ENCODE results near the gene ALOX12B. TPM values are rescaled to one million over a fixed set of nuclear protein-coding genes. Genes with fewer than 3 reads are reported as not detected.
"Not testable (repeated sequence)": the region's sequence is repeated elsewhere in the genome, so short reads cannot be mapped to it uniquely, and the experiment has no call there.

The ALOX12B gene
- total RNA-seq, 1 experiment from 2014 or later, result 0.51 TPM

DNA sequence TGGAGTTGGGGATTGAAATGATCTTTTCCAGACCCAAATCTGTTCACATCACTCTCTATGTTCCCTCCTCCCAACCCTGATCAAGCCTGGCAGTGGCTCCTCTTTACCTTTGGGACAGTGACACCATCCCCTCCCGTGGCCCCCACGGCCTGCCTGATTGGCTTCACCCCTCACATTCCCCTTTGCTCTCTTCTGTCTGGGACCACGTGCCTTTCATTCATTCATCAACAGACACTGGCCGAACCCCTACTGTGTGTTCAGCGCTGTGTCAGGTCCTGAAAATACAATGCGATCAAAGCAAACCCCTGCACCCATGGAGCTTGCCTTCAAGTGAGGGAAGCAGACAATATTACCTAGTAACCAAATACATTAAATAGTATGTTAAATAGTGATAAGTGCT lies 2.2 kb upstream of the ALOX12B start:
- no peak for DNase-seq (ENCODE audit: low read depth)

DNA sequence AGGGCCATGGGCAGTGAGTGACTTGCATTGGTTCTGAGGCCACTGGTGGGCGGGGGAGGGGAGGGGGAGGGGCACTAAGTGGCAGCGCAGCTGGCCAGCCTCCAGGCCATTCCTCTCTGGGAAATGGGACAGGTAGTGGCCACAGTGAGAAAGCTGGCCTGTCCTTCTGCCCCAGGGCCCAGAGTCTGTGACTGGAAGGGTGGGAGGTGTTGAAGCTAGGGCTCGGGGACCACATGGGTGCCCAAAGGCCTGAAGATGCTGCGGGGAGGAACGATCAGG lies 375 bp upstream of the ALOX12B start:
- DNase-seq (ENCODE audit: low read depth), result no peak

DNA sequence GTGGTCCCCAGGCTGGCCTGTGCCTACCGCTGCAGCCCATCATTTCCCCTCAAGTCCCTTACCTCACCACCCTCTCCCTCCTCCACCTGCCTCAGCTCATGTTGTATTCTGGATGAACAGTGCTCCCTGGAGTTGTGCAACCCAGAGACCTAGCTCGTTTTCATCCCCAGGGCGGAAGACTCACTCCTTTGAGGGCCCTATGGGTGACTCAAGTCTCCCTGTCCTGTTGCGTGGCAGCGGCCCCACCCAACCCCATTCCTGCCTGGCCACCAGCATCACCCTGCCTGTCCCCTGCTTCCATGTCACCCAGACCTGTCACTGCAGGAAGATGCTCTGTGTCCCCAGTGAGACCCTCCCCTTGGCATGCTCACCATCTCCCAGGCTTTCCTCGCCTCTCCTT lies 3.3 kb downstream of the ALOX12B start:
- DNase-seq (ENCODE audit: low read depth), result no peak

DNA sequence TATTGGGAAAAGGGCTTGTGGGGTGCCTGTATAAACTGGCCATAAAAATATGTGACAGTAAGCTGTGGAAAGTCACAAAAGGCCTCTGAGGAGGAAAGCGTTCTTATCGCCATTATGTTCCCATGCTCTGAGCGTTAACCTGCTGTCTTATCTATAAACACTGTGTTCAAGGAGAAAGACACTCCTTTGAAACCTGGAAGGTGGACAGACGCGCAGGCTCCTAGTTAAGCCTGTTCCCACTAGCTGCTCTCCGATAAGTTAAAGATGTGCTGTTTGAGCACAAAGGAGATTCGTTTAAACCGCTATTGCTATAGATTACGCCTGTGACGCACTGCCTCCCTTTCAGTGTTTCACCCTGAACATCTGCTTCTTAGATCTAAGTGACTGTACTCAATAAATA lies 5.2 kb downstream of the ALOX12B start:
- DNase-seq (ENCODE audit: low read depth), result no peak

DNA sequence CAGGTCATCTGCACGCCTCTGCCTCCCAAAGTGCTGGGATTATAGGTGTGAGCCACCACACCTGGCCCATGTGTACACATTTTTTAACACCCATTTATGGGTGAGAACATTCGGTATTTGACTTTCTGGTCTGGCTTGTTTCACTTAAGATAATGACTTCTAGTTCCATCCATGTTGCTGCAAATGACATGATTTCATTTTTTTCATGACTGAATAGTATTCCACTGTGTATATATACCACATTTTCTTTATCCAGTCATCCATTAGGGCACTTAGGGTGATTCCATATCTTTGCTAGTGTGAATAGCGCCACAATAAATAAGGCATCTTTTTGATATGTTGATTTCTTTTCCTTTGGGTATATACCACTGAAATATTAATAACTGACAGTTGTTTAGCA lies 5.6 kb downstream of the ALOX12B start:
- DNase-seq (ENCODE audit: low read depth), result no peak

DNA sequence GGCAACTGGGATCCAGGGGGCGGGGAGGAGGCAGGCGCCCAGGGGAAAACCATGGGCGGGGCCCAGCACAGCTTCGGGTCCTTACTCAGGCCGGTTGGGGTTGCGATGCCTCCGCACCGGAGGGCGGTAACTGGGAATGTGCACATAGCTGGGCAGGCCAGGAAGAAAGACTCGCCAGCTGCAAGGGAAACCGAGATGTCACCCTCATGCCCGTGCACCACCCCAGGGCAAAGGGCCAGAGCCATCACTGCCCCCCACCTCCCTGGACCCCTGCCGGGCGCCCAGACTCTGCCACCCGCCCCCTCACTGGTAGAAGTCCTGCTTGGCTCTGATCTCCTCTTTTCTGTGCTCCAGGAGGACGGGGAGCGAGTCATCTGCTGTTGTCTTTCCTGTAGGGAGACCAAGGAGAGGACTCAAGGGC lies 6.7 kb downstream of the ALOX12B start:
- no peak for DNase-seq (ENCODE audit: low read depth)

DNA sequence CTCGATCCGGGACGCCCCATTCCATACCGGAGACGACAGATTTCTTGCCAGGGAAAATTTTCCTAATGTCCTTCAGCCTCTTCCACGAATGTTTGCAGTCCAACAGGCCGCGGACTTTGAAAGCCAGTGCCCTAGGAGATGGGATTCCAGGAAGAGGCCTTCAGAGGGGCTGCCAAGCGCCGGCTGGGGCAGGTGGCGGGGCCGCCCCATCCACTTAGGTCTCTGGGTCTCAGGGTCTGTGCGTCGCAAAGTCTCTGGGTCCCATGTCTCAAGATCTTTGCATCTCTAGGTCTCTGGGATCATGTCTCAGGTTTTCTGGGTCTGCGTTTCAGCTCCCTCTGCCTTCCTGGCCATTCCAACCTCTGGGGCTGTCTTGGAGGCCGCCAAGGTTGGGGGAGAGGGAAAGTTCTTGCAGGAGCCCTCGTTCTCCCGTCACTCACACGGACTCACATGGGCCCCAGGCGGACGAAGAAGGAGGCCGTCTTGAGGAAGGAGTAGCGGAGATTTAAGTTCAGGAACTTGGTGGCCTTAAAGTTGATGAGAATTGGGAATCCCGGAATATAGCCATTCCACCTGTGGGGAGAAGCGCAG lies 7.2 kb downstream of the ALOX12B start:
- no peak for DNase-seq (ENCODE audit: low read depth)

DNA sequence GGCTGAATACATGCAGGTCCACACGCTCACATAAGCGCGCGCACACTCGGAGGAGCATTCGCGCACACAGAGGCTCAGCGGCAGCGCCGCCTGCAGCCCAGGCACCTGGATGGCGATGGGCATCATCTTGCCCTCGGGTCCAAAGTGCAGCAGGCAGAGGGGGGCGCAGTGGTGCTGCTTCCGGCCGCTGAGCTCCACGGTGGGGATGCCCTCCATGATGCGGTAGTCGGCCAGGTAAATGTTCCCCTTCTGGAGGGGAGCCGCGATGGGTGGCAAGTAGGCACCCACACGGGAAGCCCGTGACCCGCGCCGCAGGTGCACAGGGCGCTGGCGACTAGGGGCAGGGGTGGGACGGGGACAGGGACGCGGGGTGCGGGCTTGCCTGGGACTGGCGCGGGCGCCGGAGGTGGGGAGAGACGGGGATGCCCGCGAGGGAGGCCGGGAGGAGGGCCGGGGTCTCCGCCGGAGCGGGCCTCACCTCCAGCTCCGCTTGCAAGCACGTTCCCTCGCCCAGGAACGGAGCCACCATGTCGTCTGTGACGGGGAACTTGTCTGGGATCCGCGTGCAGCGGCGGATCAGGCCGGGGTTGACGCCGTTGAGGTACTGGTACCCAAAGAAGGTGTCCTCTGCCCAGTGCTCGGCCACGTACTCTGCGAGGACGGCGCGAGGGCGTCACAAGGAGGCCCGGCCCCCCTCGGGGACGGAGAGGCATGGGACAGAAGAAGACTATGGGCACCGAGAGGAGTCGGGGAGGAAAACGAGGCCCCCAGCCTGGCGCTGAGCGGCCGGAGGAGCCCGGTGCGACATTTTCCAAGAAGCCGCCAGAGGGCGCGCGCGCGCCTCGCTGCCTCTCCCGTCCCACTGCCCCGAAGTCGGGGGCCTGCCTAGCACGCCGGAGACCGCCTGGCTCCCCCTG lies 8.0 kb downstream of the ALOX12B start:
- DNase-seq (ENCODE audit: low read depth), result peak; percentile 71

DNA sequence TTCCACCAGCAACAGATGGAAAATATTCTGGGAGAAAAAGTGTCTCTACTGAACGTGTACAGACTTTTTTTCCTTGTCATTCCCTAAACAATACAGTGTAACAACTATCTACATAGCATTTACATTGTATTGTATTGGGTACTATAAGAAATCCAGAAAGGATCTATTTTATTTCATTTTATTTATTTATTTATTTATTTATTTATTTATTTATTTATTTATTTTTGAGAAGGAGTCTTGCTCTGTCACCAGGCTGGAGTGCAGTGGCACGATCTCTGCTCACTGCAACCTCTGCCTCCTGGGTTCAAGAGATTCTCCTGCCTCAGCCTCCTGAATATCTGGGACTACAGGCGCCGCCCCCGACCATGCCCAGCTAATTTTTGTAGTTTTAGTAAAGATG lies 9.6 kb downstream of the ALOX12B start:
- not testable (repeated sequence) for DNase-seq (ENCODE audit: low read depth)

DNA sequence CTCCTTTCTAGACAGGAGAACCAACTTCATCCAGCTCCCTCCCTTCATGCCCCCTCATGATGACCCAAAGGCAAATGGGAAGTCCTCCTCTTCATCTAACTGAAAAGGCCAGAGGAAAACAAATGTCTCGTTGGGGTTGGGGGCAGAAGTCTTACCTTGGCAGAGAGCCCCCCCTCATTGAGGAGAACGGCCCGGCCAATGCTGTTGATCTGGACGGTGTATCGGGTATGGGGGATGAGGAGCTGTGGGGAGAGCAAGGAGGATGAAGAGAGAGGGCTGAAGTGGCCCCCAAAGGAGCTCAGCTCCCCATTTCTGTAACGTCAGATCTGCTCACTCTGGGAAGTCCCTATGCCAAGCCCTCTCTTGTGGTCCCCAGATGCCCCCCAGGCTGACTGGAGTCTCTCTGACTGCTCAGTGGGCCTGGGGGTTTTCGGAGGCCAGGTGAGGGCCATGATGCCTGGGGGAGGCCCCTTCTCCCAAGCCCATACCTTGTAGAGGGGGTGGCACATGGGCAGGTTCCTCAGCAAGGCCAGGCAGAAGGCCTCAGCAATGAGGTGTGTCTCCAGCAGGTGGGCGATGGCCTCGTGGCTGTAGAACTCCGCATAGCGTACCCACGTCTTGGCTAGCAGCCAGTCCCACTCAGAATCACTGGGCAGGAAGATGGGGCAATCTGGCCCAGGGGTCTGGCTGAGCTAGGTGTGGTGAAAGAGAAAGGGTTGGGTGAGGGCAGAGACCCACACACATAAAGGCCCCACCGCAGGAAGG lies 10.8 kb downstream of the ALOX12B start:
- DNase-seq (ENCODE audit: low read depth), result no peak

DNA sequence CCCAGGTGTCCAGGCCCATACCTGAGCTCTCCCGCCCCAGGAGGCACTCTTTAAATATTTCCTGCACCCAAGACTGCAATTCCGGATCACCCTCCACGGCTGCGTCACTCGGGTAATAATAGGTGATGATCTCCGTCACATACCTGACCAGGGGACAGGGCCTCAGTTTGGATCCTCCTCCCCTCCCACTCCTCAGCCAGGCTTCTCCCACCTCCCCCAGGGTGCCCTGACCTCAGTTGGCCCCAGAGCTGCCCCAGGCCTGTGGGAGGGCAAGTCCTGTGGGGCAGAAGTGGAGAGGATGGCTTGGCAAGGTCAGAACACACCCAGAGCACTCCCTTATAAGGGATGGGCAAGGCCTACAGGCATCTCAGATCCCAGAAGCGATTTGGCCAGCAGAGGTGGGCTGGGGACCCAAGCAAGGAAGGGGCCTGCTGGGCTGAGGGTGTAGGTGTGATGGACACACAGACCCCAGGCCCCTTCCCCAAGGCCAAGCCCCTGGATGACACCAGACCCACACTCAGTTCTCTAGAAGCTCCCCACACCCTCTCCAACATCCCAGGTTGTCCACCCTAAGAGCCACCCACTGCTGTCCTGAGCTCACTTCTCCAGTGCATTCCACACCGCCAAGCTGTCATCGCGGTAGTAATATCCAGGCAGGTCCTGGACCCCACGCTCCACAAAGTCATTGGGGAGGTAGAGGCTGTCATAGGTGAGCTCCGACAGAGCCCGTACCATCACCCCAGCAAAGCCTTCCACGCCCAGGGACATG lies 11.8 kb downstream of the ALOX12B start:
- no peak for DNase-seq (ENCODE audit: low read depth)

DNA sequence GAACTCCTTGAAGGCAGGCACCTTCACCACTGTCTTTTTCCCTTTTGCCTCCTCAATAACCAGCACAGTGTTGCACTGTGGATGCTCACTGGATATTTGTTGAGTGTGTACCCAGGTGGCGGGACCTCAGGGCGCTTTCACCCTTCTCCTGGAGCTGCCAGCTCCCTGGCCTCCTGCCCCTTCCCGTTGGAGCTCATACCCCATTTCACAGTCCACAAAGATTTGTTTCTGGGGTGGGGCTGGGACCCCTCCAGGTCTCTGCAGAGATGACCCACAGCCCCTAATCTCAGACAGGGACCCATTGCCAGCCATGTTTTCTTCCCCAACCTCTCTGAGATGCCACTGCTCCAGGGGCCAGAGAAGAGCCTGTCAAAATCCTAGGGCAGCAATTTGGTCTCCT lies 12.4 kb downstream of the ALOX12B start:
- no peak for DNase-seq (ENCODE audit: low read depth)

DNA sequence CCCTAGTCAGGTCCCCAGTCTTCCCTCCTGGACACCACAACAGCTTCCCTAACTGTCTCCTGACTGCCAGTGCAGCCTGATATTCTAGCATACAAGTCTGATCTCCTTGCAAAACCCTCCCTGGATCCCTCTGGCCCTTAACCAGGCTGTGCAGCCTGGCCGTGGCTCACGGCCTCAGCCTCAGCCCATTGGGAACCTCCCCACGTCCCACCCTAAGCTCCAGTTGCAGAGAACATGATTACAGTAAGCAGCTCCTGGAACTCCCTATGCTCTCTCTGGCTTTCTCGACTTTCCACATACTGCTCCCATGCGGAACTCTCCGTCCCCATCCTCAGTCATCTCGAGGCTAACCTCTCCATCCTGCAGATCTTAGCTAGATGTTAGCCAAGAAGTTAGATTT lies 13.0 kb downstream of the ALOX12B start:
- no peak for DNase-seq (ENCODE audit: low read depth)

DNA sequence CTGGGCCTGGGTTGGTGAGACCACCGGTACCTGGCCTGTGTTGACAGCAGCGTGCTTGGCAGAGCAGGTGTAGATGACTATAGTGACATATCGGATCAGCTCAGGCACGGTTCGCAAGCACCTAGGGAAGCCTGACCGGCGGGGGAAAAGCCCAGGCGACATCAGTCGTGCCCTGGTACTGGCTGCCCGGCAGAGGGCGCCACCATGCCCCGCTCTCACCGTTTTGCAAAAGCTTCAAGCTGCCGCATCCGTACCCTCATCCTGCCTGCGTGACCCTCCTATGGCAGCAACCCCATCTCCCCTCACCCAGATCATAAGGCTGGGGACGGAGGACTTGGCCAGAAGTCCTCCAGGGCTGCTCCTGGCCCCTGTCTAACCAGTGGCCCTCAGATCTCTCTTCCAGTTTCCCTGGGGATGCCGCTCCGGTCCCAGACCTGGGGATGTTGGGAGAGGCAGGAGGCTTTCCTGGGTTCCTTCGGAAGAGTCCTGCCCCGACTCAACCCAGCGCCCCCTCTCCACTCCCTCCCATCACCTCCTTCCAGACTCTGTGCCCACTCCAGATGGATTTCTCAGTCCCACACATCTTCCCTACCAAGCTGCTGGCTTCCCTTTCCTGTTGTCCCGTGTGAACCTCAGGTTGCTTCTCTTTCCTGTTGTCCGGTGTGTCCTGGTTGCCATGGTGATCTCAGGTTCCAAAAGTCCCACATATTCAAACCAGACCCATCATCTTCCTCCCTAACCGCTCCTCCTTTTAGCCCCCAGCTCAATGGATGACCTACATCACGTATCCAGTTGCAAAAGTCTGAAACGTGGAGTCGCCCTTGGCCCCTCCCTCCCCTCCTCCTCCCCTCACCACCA lies 13.7 kb downstream of the ALOX12B start:
- peak; percentile 48 for DNase-seq (ENCODE audit: low read depth)

DNA sequence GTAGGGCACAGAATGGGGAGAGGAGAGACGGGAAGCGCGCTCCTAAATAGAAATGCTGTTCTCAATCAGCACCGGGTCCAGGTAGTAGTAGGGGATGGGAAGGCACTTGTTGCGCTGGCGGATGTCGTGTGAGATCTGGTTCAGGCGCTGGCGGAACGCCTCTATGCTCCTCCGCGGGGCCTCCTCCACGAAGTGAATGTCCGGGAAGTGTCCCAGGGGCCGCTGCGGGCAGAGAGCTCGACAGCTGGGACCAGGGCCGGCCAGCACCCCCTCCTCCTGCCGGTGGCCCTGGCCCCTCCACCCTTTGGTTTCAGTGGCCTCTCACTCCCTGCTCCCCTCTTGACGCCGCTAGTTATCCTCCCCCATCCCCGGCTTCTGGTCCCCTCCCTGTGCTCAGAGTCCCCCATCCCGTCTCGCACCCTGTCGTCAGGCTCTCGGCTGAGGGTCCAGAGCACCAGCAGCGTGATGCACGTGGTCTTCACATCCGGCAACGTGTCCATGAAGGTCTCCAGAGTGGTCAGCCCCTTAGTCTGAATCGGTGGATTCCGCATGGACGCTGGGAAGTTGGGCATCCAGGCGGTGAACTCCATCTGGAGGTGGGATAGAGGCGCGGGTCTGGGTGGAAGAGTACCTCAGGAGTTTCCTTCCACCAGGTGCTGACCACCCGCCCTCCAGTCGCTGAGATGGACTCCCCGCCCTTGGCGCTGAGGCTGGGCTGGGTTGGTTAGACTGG lies 14.6 kb downstream of the ALOX12B start:
- DNase-seq (ENCODE audit: low read depth), result no peak

DNA sequence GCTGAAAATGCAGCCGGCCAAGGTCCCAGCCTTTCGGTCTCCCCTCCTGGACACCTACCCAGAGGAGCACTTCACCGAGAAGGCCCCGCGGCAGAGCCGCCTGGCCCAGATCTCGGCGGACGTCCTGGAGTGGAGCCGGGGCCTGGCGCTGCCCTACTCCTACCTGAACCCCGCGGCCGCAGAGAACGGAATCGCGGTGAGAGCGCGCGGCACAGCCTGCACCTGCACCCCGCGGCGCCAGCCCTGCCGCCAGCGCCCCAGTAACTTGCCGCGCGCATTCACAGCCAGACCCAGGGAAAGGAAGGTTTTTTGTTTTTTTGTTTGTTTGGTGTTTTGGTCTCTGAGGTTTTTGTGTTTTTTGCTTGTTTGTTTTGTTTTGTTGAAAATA lies 15.2 kb downstream of the ALOX12B start:
- no peak for DNase-seq (ENCODE audit: low read depth)

DNA sequence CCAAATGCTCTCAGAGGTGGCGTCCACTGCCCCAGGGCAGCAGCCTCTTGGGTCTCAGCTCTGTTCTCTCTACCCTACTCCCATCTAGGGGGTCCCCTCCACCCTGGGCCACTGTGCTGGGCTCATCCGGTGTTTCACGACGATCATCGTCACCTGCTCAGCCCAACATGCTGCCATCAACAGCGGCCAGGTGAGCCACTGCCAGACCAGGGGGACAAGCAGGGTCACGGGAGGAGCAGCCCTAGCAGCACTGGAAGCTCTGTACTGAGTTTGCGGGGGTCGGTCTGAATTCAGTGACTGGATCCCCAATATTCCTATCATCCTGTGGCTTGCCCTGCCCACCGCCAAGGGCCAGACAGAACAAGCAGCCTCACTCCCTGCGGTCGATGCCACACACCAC lies 16.0 kb downstream of the ALOX12B start:
- no peak for DNase-seq (ENCODE audit: low read depth)

DNA sequence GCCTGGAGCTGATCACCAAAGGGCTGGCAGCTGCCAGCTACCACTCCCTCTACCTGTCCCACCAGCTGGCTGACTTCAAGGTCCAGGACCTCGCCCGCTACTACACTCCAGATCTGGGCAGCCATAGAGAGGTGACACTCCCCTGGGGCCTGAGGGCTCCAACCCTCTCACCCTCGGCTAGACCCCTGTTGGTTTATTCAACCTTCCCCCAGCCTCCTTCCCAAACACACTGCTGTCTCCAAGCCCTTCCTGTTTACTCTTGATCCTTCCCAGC lies 18.0 kb downstream of the ALOX12B start:
- DNase-seq (ENCODE audit: low read depth), result no peak

DNA sequence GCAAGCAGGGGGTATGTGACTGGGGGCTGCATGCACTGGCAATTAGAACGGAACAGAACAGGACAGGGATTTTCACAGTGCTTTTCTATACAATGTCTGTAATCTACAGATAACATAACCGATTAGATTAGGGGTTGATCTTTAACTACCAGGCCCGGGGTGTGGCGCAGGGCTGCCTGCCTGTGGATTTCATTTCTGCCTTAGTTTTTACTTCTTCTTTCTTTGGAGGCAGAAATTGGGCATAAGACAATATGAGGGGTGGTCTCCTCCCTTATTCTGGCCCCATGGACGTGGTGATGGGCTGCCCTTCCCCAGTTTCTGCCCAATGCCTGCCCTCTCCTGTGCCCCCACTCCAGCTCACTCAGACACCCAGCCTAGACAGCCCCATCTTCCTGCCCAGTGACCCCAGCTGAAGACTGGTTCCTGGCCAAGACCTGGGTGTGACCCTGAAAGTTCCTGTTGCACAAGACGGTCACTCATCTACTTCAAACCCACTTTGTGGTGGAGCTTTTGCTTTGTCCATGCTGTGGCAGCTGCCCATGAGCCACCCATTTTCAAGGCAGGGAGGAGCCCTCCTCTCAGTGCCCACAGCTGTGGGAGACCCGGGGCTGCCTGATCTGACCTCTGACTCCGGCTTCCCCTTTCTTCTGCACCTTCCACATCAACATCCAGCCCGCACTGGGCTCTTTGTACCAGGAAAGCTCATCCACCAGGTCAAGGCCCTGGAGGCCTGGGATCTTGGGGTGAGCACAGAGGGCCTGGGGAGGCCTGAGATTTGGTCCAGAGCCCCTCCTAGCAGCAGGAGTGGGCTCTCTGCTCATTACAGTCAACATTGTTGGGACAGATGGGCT lies 18.6 kb downstream of the ALOX12B start:
- DNase-seq (ENCODE audit: low read depth), result no peak
